Glutamatergic neuron (in vitro differentiated cells): Measurements from ENCODE around the gene PHF8. TPM values are rescaled to one million over a fixed set of nuclear protein-coding genes. Genes with fewer than 3 reads are reported as not detected.

Experiments
- DNase-seq: peaks from one replicate; pipeline ENCODE4 v3.0.0; 2022
- H3K27ac Mint-ChIP-seq: one replicate; pipeline ENCODE4 v1.8.0; 2020; ENCODE audit warnings: mild to moderate bottlenecking, mixed read lengths, inconsistent platforms; ENCODE audit not compliant: unreplicated experiment
- H3K27me3 Mint-ChIP-seq: one replicate; pipeline ENCODE4 v1.8.0; 2020; ENCODE audit warnings: mild to moderate bottlenecking, moderate library complexity, mixed read lengths, inconsistent platforms; ENCODE audit not compliant: unreplicated experiment
- H3K36me3 Mint-ChIP-seq: one replicate; pipeline ENCODE4 v1.8.0; 2020; ENCODE audit warnings: mild to moderate bottlenecking, mixed read lengths, inconsistent platforms; ENCODE audit not compliant: unreplicated experiment
- H3K4me1 Mint-ChIP-seq: one replicate; pipeline ENCODE4 v1.8.0; 2020; ENCODE audit warnings: mild to moderate bottlenecking, low read depth, mixed read lengths, inconsistent platforms; ENCODE audit not compliant: unreplicated experiment
- H3K4me3 Mint-ChIP-seq: one replicate; pipeline ENCODE4 v1.8.0; 2020; ENCODE audit warnings: mild to moderate bottlenecking, mixed read lengths, inconsistent platforms; ENCODE audit not compliant: unreplicated experiment
- H3K9me3 Mint-ChIP-seq: one replicate; pipeline ENCODE4 v1.8.0; 2020; ENCODE audit warnings: mild to moderate bottlenecking, moderate library complexity, mixed read lengths, inconsistent platforms; ENCODE audit not compliant: unreplicated experiment
- CTCF ChIP-seq: fragments of 200-600 bp; sonication (generic); IDR thresholded peaks from one replicate; pipeline ENCODE4 v1.5.0; 2021; ENCODE audit not compliant: partially characterized antibody, unreplicated experiment
- total RNA-seq: library from RNA; stranded (reverse); fragmentation: NEBNext Ultra II Directional; extraction: Animal tissue kit (Norgen Biotek cat#: 25700); gene quantifications from one replicate; pipeline ENCODE4 v1.2.1, GENCODE V29; 2021; ENCODE audit not compliant: unreplicated experiment

PHF8 gene
- total RNA-seq, 1 donor from 2014 or later, result 32.6 TPM

- no peak for DNase-seq
- TF ChIP-seq CTCF, result no peak
- H3K4me1 Mint-ChIP-seq, result no peaks in the 10 kb centered on the region
- peaks cover under 1% of the 10 kb centered on the region for H3K9me3 Mint-ChIP-seq
- H3K27ac Mint-ChIP-seq, result no peak overlapping the region
- H3K4me3 Mint-ChIP-seq, result no peak overlapping the region
- H3K27me3 Mint-ChIP-seq, result peaks cover under 1% of the 10 kb centered on the region
- H3K36me3 Mint-ChIP-seq, result peaks cover 4% of the 10 kb centered on the region
Observed at GRCh38 chrX:54030329-54030728, 13.9 kb downstream of the PHF8 start.

GRCh38 chrX:54029529-54030143 lies 14.6 kb downstream of the PHF8 start:
- peaks cover 2% of the 10 kb centered on the region for H3K9me3 Mint-ChIP-seq
- no peak for TF ChIP-seq CTCF
- DNase-seq, result no peak
- peaks cover 6% of the 10 kb centered on the region for H3K36me3 Mint-ChIP-seq
- H3K27me3 Mint-ChIP-seq, result peaks cover 3% of the 10 kb centered on the region
- no peaks in the 10 kb centered on the region for H3K4me1 Mint-ChIP-seq
- H3K4me3 Mint-ChIP-seq, result no peak overlapping the region
- H3K27ac Mint-ChIP-seq, result peak overlapping the region; percentile 68

- Mint-ChIP-seq H3K4me1 (no peaks in the 10 kb centered on the region), H3K27me3 (peaks cover 3% of the 10 kb centered on the region), H3K27ac (no peak overlapping the region), H3K4me3 (no peak overlapping the region), H3K9me3 (peaks cover 2% of the 10 kb centered on the region), H3K36me3 (peaks cover 6% of the 10 kb centered on the region)
- no peak for DNase-seq
- TF ChIP-seq CTCF, result no peak
Observed at GRCh38 chrX:54024350-54024749, 19.9 kb downstream of the PHF8 start.

GRCh38 chrX:54012830-54013500 lies 31.3 kb downstream of the PHF8 start:
- no peak overlapping the region for H3K4me3 Mint-ChIP-seq
- no peak overlapping the region for H3K27ac Mint-ChIP-seq
- H3K36me3 Mint-ChIP-seq, result no peaks in the 10 kb centered on the region
- H3K9me3 Mint-ChIP-seq, result no peaks in the 10 kb centered on the region
- no peaks in the 10 kb centered on the region for H3K4me1 Mint-ChIP-seq
- H3K27me3 Mint-ChIP-seq, result no peaks in the 10 kb centered on the region
- no peak for TF ChIP-seq CTCF
- no peak for DNase-seq

GRCh38 chrX:54007682-54008081 lies 36.6 kb downstream of the PHF8 start:
- H3K27ac Mint-ChIP-seq, result no peak overlapping the region
- H3K4me1 Mint-ChIP-seq, result no peaks in the 10 kb centered on the region
- H3K4me3 Mint-ChIP-seq, result no peak overlapping the region
- H3K36me3 Mint-ChIP-seq, result no peaks in the 10 kb centered on the region
- H3K9me3 Mint-ChIP-seq, result no peaks in the 10 kb centered on the region
- no peaks in the 10 kb centered on the region for H3K27me3 Mint-ChIP-seq
- no peak for TF ChIP-seq CTCF
- DNase-seq, result no peak
